NCI-H1105 (cell line): Measurements from ENCODE around the gene TUBGCP5.

Source experiments
- DNase-seq: peaks from one replicate; lab custom pipeline; 2025; lab: John Stamatoyannopoulos, UW

Gene TUBGCP5

DNA sequence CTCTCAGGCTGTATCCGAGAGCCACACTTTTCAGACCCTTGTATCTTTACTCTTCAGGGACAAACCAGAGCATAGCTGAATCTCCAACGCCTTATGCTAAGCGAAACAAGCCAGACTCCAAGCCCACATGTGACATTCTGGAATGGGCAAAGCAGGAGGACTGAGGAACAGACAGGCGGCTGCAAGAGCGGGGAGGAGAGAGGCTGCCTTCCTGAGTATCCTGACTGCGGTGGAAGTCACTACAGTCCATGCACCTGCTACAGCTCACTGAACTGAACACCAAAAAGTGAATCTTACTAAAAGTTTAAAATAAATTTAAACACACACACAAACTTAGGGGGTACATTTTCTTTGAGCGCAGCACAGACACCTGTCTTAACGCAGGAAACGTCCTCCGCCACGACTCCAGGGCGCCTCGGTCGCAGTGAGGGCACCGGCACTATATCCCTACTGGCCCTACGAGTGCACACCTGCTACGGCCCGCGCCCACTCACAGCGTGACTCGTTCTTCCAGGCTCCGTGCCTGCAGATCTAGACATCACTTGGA is 60.6 kb downstream of the TUBGCP5 start:
- no peak for DNase-seq

DNA sequence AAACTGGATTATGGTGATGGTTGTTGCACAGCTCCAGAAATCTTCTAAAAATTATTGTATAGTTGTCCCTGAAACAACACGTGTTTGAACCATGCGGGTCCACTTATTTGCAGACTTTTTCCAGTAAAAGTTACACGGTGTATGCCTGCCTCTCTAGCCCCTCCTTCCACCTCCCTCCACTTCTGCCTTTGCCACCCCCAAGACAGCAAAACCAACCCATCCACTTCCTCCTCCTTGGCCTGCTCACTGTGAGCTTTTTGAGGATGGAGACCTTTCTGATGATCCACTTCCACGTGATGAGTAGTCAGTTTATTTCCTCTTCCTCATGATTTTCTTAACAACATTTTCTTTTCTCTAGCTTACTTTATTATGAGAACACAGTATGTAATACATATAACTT is 64.6 kb downstream of the TUBGCP5 start:
- DNase-seq, result no peak

DNA sequence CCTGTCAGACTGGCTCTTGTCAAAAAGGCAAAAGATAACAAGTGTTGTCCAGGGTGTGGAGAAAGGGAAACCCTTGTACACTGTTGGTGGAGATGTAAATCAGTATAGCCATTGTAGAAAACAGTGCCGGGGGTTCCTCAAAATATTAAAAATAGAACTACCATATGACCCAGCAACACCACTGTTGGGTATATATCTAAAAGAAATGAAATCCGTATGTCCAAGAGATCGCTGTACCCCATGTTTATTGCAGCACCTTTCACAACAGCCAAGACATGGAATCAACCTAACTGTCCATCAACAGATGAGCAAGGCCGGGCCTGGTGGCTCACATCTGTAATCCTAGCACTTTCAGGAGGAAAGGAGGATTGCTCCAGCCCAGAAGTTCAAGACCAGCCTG is 65.4 kb downstream of the TUBGCP5 start:
- DNase-seq, result no peak

- no peak for DNase-seq
Measured at GRCh38 chr15:22973286-22973685, 66.1 kb downstream of the TUBGCP5 start.

GRCh38 chr15:22969489-22969888 is 69.9 kb downstream of the TUBGCP5 start:
- no peak for DNase-seq

GRCh38 chr15:22968366-22968765 is 71.0 kb downstream of the TUBGCP5 start:
- no peak for DNase-seq

DNA sequence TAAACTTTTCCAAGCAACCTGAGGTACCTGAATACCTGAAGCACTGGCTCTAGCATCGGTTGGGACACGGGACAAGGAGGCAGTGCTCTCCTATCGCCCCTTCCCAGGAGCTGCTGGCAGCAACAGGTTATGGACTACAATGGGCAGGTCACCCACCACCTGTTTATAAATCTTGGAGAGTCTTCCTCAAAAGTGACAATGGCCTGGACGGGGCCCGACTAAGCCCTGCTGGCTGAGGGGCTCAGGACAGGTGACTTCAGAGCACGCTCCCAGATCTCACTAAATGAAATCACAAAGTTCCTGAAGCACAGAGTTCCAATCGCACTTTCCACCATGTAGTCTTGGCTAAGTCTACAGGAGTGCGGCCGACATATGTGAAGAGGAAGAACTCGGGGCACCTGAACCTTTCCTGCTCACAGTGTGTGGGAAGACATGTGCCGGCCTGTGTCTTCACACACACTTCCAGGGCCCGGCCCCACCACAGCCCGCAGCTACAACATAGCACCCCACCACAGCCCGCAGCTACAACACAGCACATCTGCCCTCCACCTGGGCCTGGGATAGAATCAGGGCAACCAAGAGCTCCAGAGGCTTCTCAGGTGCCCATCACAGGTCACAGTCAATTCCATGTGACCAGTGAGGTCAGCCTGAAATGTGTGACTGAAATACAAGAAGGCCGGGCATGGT is 72.1 kb downstream of the TUBGCP5 start:
- no peak for DNase-seq

GRCh38 chr15:22966321-22967083 is 72.9 kb downstream of the TUBGCP5 start:
- no peak for DNase-seq

- DNase-seq, result no peak
Measured at GRCh38 chr15:22963641-22964040, 75.7 kb downstream of the TUBGCP5 start.

- no peak for DNase-seq
Measured at GRCh38 chr15:22962611-22963010, 76.8 kb downstream of the TUBGCP5 start.

GRCh38 chr15:22961762-22962161 is 77.6 kb downstream of the TUBGCP5 start:
- DNase-seq, result no peak

GRCh38 chr15:22960556-22960955 is 78.8 kb downstream of the TUBGCP5 start:
- no peak for DNase-seq

DNA sequence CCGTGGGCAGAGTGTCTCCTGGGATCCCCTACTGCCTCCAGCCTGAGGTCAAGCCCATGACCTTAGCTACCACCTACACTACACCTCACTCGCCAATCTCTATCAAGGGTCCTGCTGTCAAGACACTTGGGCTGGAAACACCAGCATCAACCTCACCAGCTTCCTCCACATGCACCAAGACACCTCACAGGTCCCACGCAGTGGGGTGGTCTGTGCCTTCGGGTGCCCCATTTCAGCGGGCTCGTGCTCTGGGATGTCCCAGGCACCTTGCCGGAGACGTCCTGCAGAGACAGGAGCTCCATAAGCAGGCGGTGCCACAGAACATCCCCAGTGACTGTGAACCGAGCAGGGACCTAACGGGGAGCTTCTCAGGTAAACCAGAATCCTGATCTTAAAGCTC is 79.2 kb downstream of the TUBGCP5 start:
- DNase-seq, result no peak

GRCh38 chr15:22959321-22960101 is 79.9 kb downstream of the TUBGCP5 start:
- DNase-seq, result no peak

DNA sequence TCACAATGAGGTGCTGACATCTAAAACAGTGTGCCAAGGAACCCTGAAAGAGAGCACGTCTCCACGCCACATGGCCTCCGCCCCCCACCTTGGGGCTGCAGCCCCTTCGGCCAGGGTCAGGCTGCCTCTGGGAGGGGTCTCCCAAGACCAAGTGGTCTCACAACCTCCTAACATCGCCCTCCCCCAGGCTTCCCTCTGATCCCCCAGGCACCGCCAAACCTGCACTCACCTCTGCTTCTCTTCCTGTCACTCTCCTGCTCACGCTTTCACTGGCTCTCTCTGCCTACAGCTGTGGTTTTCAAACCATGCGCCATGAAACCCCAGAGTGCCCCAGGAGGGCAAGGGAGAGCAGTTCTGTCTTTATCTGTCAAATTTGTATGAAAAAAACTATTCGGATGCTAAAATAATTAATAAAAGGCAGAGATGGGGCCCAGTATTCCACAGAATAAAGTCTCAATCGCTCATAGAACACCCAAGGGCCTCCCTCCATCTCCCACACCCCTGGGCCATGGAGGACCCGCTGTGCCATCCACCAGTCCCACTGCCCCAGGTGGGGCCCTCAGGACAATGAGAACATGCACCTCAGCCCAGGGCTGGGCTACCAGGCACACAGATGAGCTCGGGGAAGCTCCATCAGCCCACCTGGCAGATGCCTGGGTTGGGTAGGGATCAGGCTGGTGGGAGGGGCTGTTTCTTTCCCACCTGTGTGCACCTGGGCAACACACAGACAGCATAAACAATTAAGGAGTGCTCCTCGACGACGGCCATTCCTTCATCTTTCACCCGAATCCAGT is 80.7 kb downstream of the TUBGCP5 start:
- DNase-seq, result no peak

GRCh38 chr15:22956978-22957260 is 82.5 kb downstream of the TUBGCP5 start:
- DNase-seq, result no peak

DNA sequence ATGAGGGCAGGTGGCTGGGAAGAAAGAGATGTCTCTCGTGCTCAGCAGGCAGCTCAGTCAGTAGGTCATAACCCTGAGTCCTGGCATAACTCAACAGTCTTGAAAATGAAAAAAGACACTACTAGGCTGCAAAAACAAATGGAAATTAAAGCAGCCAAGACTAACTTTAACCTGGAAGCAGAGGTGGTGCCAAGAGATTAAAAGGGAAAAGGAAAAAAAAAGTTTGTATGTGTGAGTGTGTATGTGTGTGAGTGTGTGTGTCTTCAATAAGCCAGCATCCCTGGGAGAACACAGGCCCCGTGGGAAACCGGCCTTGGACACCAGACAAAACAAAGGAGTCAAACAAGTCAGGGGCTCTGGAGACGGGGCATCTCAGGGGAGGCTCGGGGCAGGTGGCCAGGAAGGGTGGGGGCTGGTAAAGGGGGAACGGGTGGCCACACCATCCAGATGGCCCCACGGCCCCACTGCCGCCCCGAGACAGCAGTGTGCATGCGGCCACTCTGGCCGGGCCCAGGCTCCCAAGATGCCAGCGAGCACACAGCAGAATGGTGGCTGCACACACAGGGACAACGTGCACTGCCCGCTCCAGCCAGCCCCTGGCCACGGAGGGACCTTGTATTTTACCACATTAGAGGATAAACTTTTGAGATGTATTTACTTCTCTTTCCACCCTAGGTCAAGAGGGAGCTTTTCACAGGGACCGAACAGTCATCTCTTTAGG is 83.0 kb downstream of the TUBGCP5 start:
- DNase-seq, result no peak

- DNase-seq, result no peak
Measured at GRCh38 chr15:22955544-22956119, 83.7 kb downstream of the TUBGCP5 start.

- no peak for DNase-seq
Measured at GRCh38 chr15:22954798-22955543, 84.4 kb downstream of the TUBGCP5 start.

GRCh38 chr15:22954326-22954725 is 85.0 kb downstream of the TUBGCP5 start:
- no peak for DNase-seq
